ENCODE results near the gene SLC44A4. TPM values are rescaled to one million over a fixed set of nuclear protein-coding genes. Genes with fewer than 3 reads are reported as not detected.

The SLC44A4 gene
- total RNA-seq, 1 donor from 2014 or later = 53.7 TPM

DNA sequence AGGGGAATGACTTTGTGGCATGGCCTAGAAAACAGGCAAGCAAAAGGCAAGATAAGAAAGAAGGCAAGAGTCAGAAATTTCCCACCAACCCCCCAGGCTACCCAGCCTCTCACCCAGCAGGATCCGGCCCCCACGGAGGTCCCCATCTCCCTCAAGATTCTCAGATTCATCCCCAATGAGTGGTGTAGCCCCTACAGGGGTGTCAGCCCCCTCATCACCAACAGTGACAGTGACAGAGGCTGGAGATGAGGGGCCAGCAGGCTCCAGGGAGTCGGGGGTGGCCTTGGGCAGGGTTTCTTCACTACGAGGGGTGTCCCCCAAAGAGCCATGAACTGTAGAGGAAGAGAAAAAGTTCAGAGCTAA lies 17.7 kb upstream of the SLC44A4 start:
- H3K36me3 ChIP-seq = peaks cover 46% of the 10 kb centered on the region
- H3K9me3 ChIP-seq = no peaks in the 10 kb centered on the region
- no peak for ATAC-seq
- H3K4me3 ChIP-seq = peak overlapping the region; percentile 97
- H3K27ac ChIP-seq = peak overlapping the region; percentile 84
- TF ChIP-seq, protein P1, sequence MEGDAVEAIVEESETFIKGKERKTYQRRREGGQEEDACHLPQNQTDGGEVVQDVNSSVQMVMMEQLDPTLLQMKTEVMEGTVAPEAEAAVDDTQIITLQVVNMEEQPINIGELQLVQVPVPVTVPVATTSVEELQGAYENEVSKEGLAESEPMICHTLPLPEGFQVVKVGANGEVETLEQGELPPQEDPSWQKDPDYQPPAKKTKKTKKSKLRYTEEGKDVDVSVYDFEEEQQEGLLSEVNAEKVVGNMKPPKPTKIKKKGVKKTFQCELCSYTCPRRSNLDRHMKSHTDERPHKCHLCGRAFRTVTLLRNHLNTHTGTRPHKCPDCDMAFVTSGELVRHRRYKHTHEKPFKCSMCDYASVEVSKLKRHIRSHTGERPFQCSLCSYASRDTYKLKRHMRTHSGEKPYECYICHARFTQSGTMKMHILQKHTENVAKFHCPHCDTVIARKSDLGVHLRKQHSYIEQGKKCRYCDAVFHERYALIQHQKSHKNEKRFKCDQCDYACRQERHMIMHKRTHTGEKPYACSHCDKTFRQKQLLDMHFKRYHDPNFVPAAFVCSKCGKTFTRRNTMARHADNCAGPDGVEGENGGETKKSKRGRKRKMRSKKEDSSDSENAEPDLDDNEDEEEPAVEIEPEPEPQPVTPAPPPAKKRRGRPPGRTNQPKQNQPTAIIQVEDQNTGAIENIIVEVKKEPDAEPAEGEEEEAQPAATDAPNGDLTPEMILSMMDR (IDR thresholded peaks at IDR 0.05) = no peak
- no peaks in the 10 kb centered on the region for H3K27me3 ChIP-seq (ENCODE audit: low read depth)
- intact Hi-C loops (cut with DNase I) = no loop called here
- DNase-seq = no peak
- peaks cover 31% of the 10 kb centered on the region for H3K4me1 ChIP-seq

DNA sequence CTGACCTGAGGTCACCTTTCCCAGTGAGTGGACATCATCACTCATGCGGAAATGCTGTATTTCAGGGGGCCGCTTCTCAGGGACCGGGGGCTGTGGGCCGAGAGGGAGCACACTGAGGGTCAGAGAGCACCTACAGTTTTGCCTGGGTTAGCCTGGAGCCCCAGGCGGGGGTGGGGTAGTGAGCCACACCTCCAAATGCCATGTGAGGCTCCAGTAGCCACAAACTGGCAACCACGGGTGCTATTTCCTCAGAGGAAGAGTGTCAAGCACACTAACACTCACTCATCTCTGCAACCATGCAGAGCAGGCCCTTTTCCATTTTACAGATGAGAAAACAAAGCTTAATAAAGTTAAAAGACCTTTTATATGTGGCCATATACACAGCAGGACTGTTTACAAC lies 14.0 kb upstream of the SLC44A4 start:
- Histone ChIP-seq H3K4me1 (peaks cover 10% of the 10 kb centered on the region), H3K27me3 (ENCODE audit: low read depth) (no peaks in the 10 kb centered on the region), H3K36me3 (peaks cover 69% of the 10 kb centered on the region), H3K27ac (no peak overlapping the region), H3K9me3 (no peaks in the 10 kb centered on the region), H3K4me3 (no peak overlapping the region)
- no peak for ATAC-seq
- TF ChIP-seq, protein P1 (IDR thresholded peaks at IDR 0.05) = no peak
- intact Hi-C loops (cut with DNase I) = no loop called here
- DNase-seq = no peak

DNA sequence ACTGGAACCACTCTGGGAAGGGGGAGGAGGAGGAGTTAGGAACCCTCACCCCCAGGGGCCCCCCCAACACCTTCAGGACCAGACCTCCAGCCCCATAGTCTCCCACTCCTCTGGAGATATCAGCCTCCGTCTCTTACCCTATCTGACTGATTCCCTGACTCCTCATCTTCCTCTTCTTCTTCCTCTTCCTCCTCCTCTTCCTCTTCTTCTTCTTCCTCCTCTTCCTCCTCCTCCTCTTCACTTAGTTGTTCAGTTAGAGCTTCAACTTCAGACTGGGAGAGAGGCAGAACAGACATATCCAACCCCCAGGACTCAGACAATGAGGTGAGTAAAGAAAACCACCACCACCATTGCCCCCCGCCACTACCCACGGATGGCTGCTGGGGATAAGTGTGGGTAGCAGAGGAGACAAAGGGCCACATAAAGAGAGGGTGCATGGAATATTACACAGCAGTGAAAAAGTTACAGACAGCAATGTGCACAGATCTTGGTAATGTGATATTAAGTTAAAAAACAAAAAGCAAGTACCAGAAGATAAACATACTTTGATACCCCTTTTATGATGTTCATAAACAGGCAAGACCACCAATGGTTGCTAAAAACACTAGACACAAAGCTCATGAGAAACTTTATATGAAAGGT lies 10.7 kb upstream of the SLC44A4 start:
- H3K4me3 ChIP-seq = no peak overlapping the region
- intact Hi-C loops (cut with DNase I) = no loop called here
- no peak for DNase-seq

DNA sequence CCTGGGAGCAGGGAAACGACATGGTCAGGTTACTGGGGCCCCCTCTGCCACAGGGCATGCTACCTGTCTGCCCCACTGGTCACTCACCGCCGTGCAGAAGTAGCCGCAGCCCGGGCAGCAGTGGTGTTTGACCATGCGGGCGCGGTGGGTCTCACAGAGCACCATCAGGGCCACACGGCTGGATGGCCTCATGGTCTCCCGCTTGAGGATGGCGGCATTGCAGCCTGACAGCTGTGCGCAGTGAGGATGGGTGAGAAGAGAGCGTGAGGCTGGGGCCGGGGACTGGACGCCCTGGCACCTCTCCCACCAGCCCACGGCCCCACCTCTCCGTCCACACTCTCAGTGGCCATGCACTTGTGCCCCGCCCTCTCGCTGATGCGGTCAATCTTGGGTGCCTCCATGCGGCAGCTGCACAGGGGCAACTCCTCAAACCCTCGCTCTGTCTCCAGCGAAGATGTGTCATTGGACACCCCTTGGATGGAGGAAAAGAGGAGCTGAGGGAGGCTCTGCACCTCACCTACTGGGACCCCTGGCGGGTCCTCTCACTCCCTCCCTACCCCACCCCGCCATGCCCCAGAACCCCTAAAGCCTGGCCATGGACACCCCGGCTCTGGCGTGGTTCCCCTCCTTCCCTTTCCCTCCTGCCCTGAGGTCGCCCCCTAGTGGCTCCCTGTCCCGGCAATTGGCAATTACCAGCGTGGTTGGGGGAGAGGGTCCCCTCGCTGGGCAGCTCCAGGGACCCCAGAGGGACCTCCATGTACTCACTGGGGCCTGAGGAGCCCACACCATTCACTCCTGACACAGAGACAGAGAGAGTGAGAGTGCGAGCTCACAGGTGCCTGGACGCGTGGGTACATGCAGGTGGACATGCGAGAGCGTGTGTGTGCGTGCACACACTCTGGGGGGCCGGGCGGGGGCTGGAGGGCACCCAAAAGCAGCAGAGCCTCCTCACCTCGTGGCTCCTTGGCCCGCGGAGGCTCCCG lies 9.8 kb upstream of the SLC44A4 start:
- Histone ChIP-seq H3K9me3 (no peaks in the 10 kb centered on the region), H3K4me1 (no peaks in the 10 kb centered on the region), H3K4me3 (no peak overlapping the region), H3K27me3 (ENCODE audit: low read depth) (no peaks in the 10 kb centered on the region), H3K27ac (no peak overlapping the region), H3K36me3 (peaks cover 86% of the 10 kb centered on the region)
- intact Hi-C loops (cut with DNase I) = no loop called here
- TF ChIP-seq, protein P1 (IDR thresholded peaks at IDR 0.05) = peak; percentile 75
- no peak for DNase-seq
- ATAC-seq = peak; percentile 48 to 51

More for the DNA sequence above, 10.7 kb upstream of the SLC44A4 start:
- Histone ChIP-seq H3K36me3 (peaks cover 86% of the 10 kb centered on the region), H3K9me3 (no peaks in the 10 kb centered on the region), H3K27me3 (ENCODE audit: low read depth) (no peaks in the 10 kb centered on the region), H3K27ac (no peak overlapping the region), H3K4me1 (no peaks in the 10 kb centered on the region)
- ATAC-seq = no peak
- TF ChIP-seq, protein P1 (IDR thresholded peaks at IDR 0.05) = no peak

DNA sequence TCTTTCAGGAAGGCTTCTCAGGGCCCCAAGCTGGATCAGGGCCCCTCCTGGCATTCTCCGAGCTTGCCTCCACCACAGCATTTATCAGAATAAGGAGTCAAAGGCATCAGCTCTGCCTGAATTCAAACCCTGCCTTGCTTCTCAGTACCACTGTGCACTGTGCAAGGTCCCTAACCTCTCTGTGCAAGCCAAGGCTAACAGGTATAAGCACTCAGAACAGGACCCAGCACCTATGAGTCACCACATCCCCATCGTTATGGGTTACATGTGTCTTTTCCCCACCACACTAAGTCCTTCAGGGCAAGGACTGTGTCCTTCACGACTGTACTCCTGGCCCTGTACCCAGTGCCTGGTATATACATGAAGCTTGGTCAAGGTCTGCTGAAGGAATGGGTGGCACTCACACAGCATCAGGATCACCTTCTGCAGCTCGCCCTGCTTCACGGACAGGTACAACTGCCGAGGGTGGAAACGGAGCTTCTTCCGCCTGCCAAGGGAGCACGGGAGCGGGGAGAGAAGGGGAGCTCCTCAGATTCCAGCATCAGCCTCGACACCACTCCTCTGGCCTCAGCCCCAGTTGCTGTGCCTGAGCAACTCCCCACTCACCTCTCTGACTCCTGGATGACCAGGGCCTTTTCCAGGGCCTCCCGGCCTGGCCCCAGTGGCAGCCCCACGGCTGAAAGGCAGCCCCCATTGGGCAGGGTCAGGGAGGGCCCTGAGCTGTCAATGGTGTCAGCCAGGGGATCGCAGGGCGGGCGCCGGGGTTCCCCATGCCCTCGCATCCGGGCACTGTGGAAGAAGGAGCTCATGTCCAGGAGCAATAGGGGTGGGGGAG lies 8.6 kb upstream of the SLC44A4 start:
- Histone ChIP-seq H3K4me3 (no peak overlapping the region), H3K27me3 (ENCODE audit: low read depth) (no peaks in the 10 kb centered on the region), H3K27ac (no peak overlapping the region), H3K4me1 (no peaks in the 10 kb centered on the region), H3K36me3 (peaks cover 86% of the 10 kb centered on the region), H3K9me3 (no peaks in the 10 kb centered on the region)
- TF ChIP-seq, protein P1 (IDR thresholded peaks at IDR 0.05) = no peak
- DNase-seq = no peak
- ATAC-seq = peak in 1 of 2 donors; percentile 3
- intact Hi-C loops (cut with DNase I) = no loop called here
